GM13977 (cell line): ENCODE results near the gene CCDC90B.

Experiments used
- DNase-seq: peaks from one replicate; pipeline ENCODE4 v3.0.0; 2012; ENCODE audit warnings: low spot score
- in situ Hi-C: fragments of 300-500 bp; cut with MboI; formaldehyde crosslinking; loops from one replicate; pipeline ENCODE4 v1.12.0; 2022; ENCODE audit warnings: low sequenced_read_pairs, low pct_unique_long_range_greater_than_20kb, mixed read lengths, inconsistent platforms; ENCODE audit not compliant: unreplicated experiment
- TF ChIP-seq, protein P1 (sequence below): IDR thresholded peaks from 2 replicates; pipeline ENCODE4 v1.5.1; 2012; ENCODE audit warnings: mild to moderate bottlenecking, control low read depth; ENCODE audit not compliant: insufficient read depth; ENCODE audit errors: extremely low read depth, missing control alignments

Gene CCDC90B

DNA sequence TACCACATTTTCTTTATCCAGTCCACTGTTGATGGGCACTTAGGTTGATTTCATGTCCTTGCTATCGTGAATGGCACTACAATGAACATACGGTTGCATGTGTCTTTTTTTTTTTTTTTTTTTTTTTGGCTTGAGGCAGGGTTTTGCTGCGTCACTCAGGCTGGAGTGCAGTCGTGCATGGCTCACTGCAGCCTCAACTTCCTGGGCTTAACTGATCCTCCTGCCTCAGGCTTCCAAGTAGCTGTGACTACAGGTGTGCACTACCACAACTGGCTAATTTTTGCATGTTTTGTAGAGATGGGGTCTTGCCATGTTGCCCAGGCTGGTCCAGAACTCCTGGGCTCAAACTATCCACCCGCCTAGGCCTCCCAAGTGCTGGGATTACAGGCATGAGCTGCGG lies 1.5 kb upstream of the CCDC90B start:
- DNase-seq: no peak
- TF ChIP-seq, protein P1, sequence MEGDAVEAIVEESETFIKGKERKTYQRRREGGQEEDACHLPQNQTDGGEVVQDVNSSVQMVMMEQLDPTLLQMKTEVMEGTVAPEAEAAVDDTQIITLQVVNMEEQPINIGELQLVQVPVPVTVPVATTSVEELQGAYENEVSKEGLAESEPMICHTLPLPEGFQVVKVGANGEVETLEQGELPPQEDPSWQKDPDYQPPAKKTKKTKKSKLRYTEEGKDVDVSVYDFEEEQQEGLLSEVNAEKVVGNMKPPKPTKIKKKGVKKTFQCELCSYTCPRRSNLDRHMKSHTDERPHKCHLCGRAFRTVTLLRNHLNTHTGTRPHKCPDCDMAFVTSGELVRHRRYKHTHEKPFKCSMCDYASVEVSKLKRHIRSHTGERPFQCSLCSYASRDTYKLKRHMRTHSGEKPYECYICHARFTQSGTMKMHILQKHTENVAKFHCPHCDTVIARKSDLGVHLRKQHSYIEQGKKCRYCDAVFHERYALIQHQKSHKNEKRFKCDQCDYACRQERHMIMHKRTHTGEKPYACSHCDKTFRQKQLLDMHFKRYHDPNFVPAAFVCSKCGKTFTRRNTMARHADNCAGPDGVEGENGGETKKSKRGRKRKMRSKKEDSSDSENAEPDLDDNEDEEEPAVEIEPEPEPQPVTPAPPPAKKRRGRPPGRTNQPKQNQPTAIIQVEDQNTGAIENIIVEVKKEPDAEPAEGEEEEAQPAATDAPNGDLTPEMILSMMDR: no peak
- in situ Hi-C loops: loop anchor here (25.0 kb wide), 1 partner anchor 425 kb away; no protein-coding TSS in a partner anchor

- TF ChIP-seq, protein P1: no peak
- DNase-seq: no peak
- in situ Hi-C loops: loop anchor here (25.0 kb wide), 1 partner anchor 427 kb away; no protein-coding TSS in a partner anchor
These were observed 906 bp downstream of the CCDC90B start for GRCh38 chr11:83285151-83285770.

DNA sequence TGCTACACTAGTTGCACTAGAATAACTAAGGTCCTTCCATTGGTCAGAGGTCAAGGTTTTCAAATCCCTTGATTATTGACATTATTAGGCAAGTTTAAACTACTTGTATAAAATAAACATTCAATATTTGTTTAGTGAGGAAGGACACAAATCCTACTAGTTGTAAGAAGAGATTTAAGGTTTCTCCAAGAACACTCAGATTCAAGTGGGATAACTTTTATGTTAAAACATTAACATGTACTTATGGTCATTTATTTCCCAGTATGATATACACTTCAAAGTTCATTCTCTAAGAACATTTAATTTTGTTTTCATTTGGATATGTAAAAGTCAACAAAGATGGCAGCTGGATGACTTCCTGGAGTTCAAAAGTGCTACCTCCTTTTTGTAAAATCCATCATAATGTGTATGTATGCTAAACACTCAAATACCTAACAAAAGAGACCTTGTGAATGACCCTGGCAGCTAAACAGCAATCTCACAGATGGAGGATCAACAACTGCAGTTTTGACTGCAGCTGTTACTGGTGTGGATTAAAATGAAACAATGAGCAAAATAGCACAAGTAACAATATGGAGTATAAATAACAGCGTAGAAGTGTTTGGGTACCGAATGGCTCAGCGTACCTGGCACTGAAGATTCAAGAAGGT lies 1.5 kb downstream of the CCDC90B start:
- in situ Hi-C loops: loop anchor here (25.0 kb wide), 1 partner anchor 428 kb away; no protein-coding TSS in a partner anchor
- no peak for DNase-seq
- TF ChIP-seq, protein P1: no peak

- TF ChIP-seq, protein P1: no peak
- no peak for DNase-seq
- in situ Hi-C loops: loop anchor here (25.0 kb wide), 1 partner anchor 430 kb away; no protein-coding TSS in a partner anchor
These were observed 4.0 kb downstream of the CCDC90B start for GRCh38 chr11:83282084-83282716.

GRCh38 chr11:83280256-83280655 lies 5.9 kb downstream of the CCDC90B start:
- TF ChIP-seq, protein P1: no peak
- no peak for DNase-seq
- in situ Hi-C loops: loop anchor here (25.0 kb wide), 1 partner anchor 432 kb away; no protein-coding TSS in a partner anchor

GRCh38 chr11:83278351-83278750 lies 7.8 kb downstream of the CCDC90B start:
- TF ChIP-seq, protein P1: no peak
- in situ Hi-C loops: loop anchor here (25.0 kb wide), 1 partner anchor 434 kb away; no protein-coding TSS in a partner anchor

More at GRCh38 chr11:83278351-83278750, 7.8 kb downstream of the CCDC90B start:
- DNase-seq: no peak
